Measurements from ENCODE around the gene DPP6.

Gene DPP6

DNA sequence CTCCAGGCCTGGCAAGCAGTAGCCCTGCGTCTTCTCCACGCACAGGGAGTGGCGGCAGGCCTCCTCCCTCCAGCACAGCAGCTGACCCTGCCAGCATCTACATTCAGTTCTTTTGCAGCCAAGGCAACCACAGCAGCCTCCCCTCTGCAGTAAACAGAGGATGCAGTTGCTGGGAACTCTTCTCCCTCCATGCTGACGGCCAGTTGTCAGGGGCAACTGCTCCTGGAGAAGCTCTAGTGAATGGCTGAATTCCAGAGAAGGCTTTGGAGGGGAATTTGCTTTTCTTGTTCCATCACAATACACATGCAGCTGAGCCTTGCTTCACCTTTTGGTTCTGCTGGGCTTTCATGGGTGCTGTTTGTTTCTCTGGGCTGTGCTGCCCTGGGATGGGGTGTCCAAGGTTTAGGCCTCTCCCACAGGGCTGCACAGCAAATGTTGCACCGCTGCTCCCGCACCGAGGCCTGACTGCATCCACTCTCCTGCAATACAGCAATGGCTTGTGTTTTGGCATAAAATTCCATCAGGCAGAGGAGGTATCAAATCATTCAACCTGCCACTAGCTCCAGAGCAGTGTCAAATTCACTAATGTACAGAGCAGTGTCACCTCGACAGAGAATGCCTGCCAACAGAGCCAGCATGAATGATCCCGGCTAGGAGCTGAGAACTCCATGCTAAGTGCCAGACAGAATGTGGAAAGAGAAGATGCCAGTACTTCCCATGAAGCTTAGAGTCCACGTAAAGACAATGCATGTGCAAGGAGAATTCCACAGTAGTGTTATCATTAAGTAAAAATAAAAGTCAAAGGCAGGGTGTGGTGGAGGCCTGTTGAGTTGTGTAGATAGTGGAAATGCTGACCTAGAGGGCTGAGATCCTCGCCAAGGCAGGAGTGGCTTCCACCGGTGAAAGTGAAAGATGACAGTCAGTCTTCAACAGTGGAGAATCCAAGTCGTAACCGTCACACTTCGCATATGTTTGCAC lies 399.6 kb downstream of the DPP6 start:
- DNase-seq (ENCODE audit: low read depth), result no peak

GRCh38 chr7:154463794-154464193 lies 411.6 kb downstream of the DPP6 start:
- DNase-seq (ENCODE audit: low read depth), result no peak

GRCh38 chr7:154469652-154470051 lies 417.5 kb downstream of the DPP6 start:
- no peak for DNase-seq (ENCODE audit: low read depth)

GRCh38 chr7:154472343-154472742 lies 420.1 kb downstream of the DPP6 start:
- DNase-seq (ENCODE audit: low read depth), result no peak

GRCh38 chr7:154473360-154473759 lies 421.2 kb downstream of the DPP6 start:
- no peak for DNase-seq (ENCODE audit: low read depth)

DNA sequence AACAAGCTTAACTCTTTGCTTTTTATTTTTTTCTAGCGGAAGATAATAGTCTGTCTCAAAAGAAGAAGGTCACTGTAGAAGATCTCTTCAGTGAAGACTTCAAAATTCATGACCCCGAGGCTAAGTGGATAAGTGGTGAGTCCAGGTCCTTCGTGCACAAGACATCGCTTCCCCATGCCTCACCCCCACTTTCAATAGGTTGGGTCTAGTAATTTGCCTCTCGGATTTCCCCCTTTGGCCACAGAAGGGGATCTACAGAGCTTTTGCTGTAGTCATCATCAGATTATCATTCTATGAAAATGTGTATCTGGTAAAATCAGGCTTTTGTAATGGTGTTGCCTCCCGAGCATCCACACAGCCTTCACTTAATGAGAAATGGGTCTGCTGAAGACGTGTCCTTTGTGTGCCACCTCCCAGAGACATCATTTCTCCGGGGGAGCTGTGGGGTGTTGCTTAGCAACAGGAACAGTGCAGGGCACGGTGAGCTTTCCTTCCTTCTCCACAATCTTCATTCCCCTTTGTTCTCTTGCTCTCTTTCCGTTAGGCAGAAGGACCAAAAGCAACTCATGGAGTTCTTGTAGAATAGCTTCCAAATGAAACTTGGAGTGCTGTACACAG lies 422.8 kb downstream of the DPP6 start:
- DNase-seq (ENCODE audit: low read depth), result no peak

GRCh38 chr7:154475864-154476263 lies 423.7 kb downstream of the DPP6 start:
- DNase-seq (ENCODE audit: low read depth), result no peak

- DNase-seq (ENCODE audit: low read depth), result no peak
These were observed 428.6 kb downstream of the DPP6 start for GRCh38 chr7:154480817-154481216.

GRCh38 chr7:154482863-154483262 lies 430.7 kb downstream of the DPP6 start:
- no peak for DNase-seq (ENCODE audit: low read depth)

- no peak for DNase-seq (ENCODE audit: low read depth)
These were observed 432.2 kb downstream of the DPP6 start for GRCh38 chr7:154484406-154484805.

DNA sequence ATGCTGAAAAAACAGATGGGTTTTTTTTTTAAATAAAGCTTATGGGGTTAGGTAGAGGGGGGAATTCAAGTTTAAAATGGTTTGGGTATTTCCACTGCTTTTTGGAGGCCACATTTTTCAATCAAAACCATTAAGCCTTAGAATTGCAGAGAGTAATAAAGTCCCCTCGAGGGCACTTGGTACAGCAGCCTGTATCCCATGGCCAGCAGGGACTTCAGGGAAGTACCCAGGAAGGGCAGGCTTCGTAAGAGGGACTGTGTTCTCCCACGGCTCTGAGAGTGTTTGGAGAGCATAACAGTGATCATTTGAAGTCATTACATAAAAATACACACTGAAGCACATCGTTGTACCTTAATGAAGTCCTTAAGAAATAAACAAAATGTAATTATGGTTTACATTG lies 432.7 kb downstream of the DPP6 start:
- no peak for DNase-seq (ENCODE audit: low read depth)

GRCh38 chr7:154489897-154490296 lies 437.7 kb downstream of the DPP6 start:
- no peak for DNase-seq (ENCODE audit: low read depth)

DNA sequence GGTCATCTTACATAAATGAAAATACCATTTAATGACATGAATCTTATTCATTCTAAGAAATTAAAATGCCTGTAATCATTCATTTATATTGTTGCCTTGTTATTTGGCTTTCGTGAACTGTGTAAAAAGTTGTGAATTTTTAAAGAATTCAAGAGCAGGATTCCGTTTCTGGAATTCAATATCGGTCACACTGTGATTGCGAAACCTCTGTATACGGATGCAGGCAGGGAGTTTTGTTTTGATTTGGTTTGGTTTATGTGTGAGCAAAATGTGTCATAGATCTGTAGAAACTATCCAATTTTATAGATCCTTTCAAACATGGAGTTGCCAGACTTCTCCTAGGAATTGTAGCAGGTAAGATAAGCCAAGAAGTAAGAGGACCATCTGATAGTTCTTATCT lies 441.4 kb downstream of the DPP6 start:
- DNase-seq (ENCODE audit: low read depth), result no peak

GRCh38 chr7:154497751-154498150 lies 445.6 kb downstream of the DPP6 start:
- no peak for DNase-seq (ENCODE audit: low read depth)

DNA sequence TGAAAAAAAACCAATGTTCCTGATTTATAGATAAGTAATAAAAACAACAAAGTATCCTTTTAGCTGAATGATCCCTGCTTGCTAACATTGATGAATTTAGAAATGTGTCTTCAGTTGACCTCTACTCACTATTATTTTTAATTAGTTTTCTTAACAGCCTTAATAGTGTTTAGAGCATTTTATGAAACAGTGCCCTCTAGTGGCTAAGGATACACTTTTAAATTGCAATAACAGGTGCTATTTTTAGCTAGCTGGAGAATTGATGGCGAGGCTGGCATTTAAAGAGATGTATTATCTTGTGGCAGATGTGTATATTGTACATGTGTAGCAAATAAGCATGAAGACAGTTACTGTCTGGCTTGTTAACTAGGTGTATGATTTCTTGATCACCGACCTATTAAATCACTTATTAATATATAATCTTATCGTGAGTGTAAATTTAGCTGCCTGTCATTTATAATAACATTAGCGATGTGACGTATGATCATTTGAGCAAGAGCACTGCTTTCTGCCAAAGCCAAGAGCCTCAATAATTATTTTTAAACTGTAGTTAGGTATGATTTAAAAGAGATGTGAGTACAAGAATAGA lies 451.9 kb downstream of the DPP6 start:
- no peak for DNase-seq (ENCODE audit: low read depth)

DNA sequence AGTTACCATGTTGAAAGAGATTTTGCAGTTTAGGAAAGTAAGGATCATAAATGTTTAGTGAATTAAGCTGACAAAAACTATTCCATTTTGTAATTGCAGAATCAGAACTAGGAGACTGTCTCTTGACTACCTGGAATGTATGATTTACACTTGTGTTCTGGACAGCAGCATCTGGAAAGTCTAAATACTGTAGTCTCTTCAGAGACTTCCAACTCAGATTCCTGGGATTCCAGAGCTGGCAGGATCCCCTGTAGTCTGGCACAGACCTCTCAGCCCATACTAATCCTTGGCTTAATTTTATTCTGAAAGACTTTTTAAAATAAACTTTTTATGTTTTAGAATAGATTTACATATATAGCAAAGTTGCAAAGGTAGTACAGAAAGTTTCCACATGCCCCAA lies 452.7 kb downstream of the DPP6 start:
- DNase-seq (ENCODE audit: low read depth), result no peak

- no peak for DNase-seq (ENCODE audit: low read depth)
These were observed 453.2 kb downstream of the DPP6 start for GRCh38 chr7:154505362-154505761.

DNA sequence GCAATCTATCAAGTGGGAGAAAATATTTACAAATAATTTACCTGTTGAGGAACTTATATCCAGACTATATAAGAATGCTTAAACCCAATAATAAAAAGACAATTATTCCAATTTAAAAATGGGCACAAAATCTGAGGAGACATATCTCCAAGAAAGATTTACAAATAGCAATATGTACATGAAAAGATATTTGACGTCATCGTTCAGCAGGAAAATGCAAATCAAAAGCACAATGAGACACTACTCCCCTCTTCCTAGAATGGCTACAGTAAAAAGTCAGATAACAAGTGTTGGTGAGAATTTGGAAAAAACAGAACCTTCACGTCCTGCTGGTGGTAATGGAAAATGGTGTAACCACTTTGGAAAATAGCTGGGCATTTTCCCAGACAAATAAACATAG lies 457.0 kb downstream of the DPP6 start:
- DNase-seq (ENCODE audit: low read depth), result no peak

- no peak for DNase-seq (ENCODE audit: low read depth)
These were observed 460.1 kb downstream of the DPP6 start for GRCh38 chr7:154512121-154512833.

DNA sequence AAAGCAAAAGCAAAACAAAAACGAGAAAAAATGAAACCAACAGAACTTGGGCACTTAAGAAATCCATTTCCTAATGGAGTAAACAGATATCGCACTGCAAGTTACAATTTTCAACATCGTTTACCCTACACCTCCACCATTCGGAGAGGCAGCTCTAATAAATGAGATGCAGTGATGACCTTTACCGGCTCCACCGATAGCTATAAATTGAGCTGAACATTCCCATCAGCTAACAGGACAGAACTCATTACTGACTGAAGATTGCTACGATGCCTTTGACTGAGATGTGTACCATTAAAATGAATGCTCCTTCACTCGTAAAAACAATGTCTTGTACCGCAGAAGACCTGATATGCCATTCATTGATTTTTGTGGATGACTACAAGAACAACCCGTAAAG lies 465.6 kb downstream of the DPP6 start:
- no peak for DNase-seq (ENCODE audit: low read depth)

- DNase-seq (ENCODE audit: low read depth), result no peak
These were observed 467.0 kb downstream of the DPP6 start for GRCh38 chr7:154519229-154519628.

GRCh38 chr7:154530136-154530535 lies 477.9 kb downstream of the DPP6 start:
- DNase-seq (ENCODE audit: low read depth), result no peak

Data from GM04503 (cell line).